ENCODE data around the gene DPH3.

- TF ChIP-seq CTCF (IDR thresholded peaks at IDR 0.05) (no peak), POLR2A (IDR thresholded peaks at IDR 0.05) (no peak)
Observed at GRCh38 chr3:16299746-16300145, 35.0 kb upstream of the DPH3 start.
